ENCODE measurements around the gene RABEP2. TPM values are rescaled to one million over a fixed set of nuclear protein-coding genes. Genes with fewer than 3 reads are reported as not detected.

The RABEP2 gene
- total and polyA plus RNA-seq, 9 of the 15 experiments (the other 6 are each of a cell fraction or from before 2014, with no cell fraction given): 0.15 to 13.4 (median 3.5) TPM

DNA sequence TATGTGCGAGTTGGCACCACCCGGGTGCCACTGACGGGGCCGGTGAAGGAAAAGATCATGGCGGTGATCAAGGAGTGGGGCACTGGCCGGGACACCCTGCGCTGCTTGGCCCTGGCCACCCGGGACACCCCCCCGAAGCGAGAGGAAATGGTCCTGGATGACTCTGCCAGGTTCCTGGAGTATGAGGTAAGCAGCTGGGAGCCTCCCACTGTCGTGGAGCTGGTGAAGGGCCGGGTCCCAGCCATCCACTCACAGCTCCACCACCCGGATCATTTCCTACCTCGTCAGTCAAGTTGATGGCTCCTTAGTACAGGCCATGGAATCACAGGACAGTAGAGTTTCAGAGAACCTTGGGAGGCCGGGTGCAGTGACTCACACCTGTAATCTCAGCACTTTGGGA, 26.8 kb downstream of the RABEP2 start:
- no peaks in the 10 kb centered on the region for H3K79me2 ChIP-seq (ENCODE audit: control insufficient read depth, insufficient read depth, low read length)
- no peaks in the 10 kb centered on the region for H3K9me1 ChIP-seq (ENCODE audit: control insufficient read depth, insufficient read depth, low read length)
- H2AFZ ChIP-seq (ENCODE audit: low read depth, low read length): no peak overlapping the region
- H3K27ac ChIP-seq (ENCODE audit: extremely low read depth, low read depth, low read length): no peak overlapping the region
- H3K4me3 ChIP-seq: no peak overlapping the region
- no peak for DNase-seq (ENCODE audit: extremely low read depth in 1 of 4, low spot score in 3 of 4)
- intact Hi-C loops (cut with micrococcal nuclease) (no loop called here), in situ Hi-C loops (cut with MboI) (no loop called here)
- TF ChIP-seq ZNF431 (CRISPR knock-in tag; IDR thresholded peaks at IDR 0.05): no peak
- no peak for TF ChIP-seq ZNF707 (CRISPR knock-in tag; conservative IDR thresholded peaks at IDR 0.05)
- no peak for TF ChIP-seq CREB3L1 (IDR thresholded peaks at IDR 0.05; ENCODE audit: borderline replicate concordance, low read depth)
- no peak for TF ChIP-seq POLR3G (IDR thresholded peaks at IDR 0.05; ENCODE audit: extremely low read depth, insufficient read length, insufficient replicate concordance)
- TF ChIP-seq FOS (IDR thresholded peaks at IDR 0.05; ENCODE audit: extremely low read depth, insufficient read length): no peak
- no peak for TF ChIP-seq GTF2F1 (IDR thresholded peaks at IDR 0.05; ENCODE audit: low read depth, low read length)
- no peak for TF ChIP-seq BRCA1 (IDR thresholded peaks at IDR 0.05)
- TF ChIP-seq BRCA1 (CRISPR knock-in tag; IDR thresholded peaks at IDR 0.05): no peak
- no peak for TF ChIP-seq ZNF436 (CRISPR knock-in tag; IDR thresholded peaks at IDR 0.05)
- TF ChIP-seq CHCHD3 (CRISPR knock-in tag; IDR thresholded peaks at IDR 0.05): no peak
- no peak for TF ChIP-seq ZNF830 (CRISPR knock-in tag; IDR thresholded peaks at IDR 0.05)
- no peak for TF ChIP-seq JUND (IDR thresholded peaks at IDR 0.05; ENCODE audit: borderline replicate concordance, low read depth, low read length)
- TF ChIP-seq JUND (tag; IDR thresholded peaks at IDR 0.05; ENCODE audit: borderline replicate concordance, low read depth, low read length): no peak
- TF ChIP-seq SREBF1 (IDR thresholded peaks at IDR 0.05; ENCODE audit: borderline replicate concordance, low read depth, low read length): no peak
- TF ChIP-seq HNRNPH1 (optimal IDR thresholded peaks at IDR 0.05; ENCODE audit: low read depth, low read length): no peak
- no peak for TF ChIP-seq NFATC3 (IDR thresholded peaks at IDR 0.05)
- TF ChIP-seq OTX1 (CRISPR knock-in tag; IDR thresholded peaks at IDR 0.05): no peak
- no peak for TF ChIP-seq ZNF592 (IDR thresholded peaks at IDR 0.05)
- H3K4me2 ChIP-seq (ENCODE audit: insufficient read depth, low read length): no peak overlapping the region
- H4K20me1 ChIP-seq (replicated peaks; ENCODE audit: control insufficient read depth, insufficient read depth, low read length): no peaks in the 10 kb centered on the region
- WGBS (ENCODE audit: insufficient coverage, low coverage, missing lambda C conversion rate): 70% methylated on average over 15 of the region's 15 CpGs
- ChIA-PET POLR2A (interaction anchor here (0.6 kb wide), 1 partner anchor 17 kb away, joined by 3 read pairs; no protein-coding TSS in a partner anchor), CTCF (ENCODE audit: low intra/inter-chr PET ratio) (no interaction called here)
- ATAC-seq: no peak
- no peaks in the 10 kb centered on the region; the same call in 2 of the 3 replicates for H3K36me3 ChIP-seq (ENCODE audit: control insufficient read depth, insufficient read depth, low read length)
- no peak for FAIRE-seq
- no peaks in the 10 kb centered on the region for H3K27me3 ChIP-seq (ENCODE audit: control insufficient read depth in 2 of 2, insufficient read depth in 2 of 2, low read length in 2 of 2)
- H3K9ac ChIP-seq (ENCODE audit: insufficient read depth in 1 of 2, low read depth in 2 of 2, low read length in 2 of 2): peak overlapping the region in 1 of 2 experiments; percentile 28; a peak in 1 of 4 replicates
- BruUV-seq (replicated peaks): no TSS peak
- H3K9me3 ChIP-seq (replicated peaks; ENCODE audit: control insufficient read depth, insufficient read depth, low read depth, low read length): no peaks in the 10 kb centered on the region
- peaks cover 0 to 15% of the 10 kb centered on the region in 2 experiments; a peak in 2 of 5 replicates for H3K4me1 ChIP-seq (replicated peaks in 1 of 2; ENCODE audit: control insufficient read depth in 2 of 2, insufficient read depth in 2 of 2, low read length in 2 of 2)
